CD4-positive, CD25-positive, alpha-beta regulatory T cell (primary cell): Measurements from ENCODE around the gene PRPF40B. TPM values are rescaled to one million over a fixed set of nuclear protein-coding genes. Genes with fewer than 3 reads are reported as not detected.

ENCODE experiments used
- ATAC-seq, 2 donors: fragments of 150-1000 bp; cut with Tn5 transposase; one replicate each; pipeline ENCODE4 v1.10.0; 2021; ENCODE audit warnings: low read depth in 2 of 2, moderate number of reproducible peaks in 2 of 2, moderate library complexity in 1 of 2
- DNase-seq, 3 donors: peaks; one replicate each; pipeline versions ENCODE4 v3.0.0 to v3.0.0-alpha.2; 2012 to 2022; ENCODE audit warnings: mixed read lengths in 1 of 3
- H3K27ac ChIP-seq: one replicate; pipeline ENCODE4 v1.7.0; 2013; ENCODE audit warnings: mild to moderate bottlenecking, low read length; ENCODE audit not compliant: insufficient read depth, poor library complexity, severe bottlenecking
- H3K27me3 ChIP-seq: one replicate; pipeline ENCODE4 v1.7.0; 2013; ENCODE audit warnings: low read length; ENCODE audit not compliant: control insufficient read depth, insufficient read depth
- H3K36me3 ChIP-seq: one replicate; pipeline ENCODE4 v1.7.0; 2013; ENCODE audit warnings: mild to moderate bottlenecking, low read length, moderate library complexity; ENCODE audit not compliant: control insufficient read depth, insufficient read depth
- H3K4me1 ChIP-seq: 2 replicates; pipeline ENCODE4 v1.7.0; 2013; ENCODE audit warnings: mild to moderate bottlenecking, low read length; ENCODE audit not compliant: insufficient read depth, control insufficient read depth, poor library complexity, severe bottlenecking
- H3K4me3 ChIP-seq: one replicate; pipeline ENCODE4 v1.7.0; 2013; ENCODE audit warnings: low read depth, mild to moderate bottlenecking, low read length, moderate library complexity
- H3K9me3 ChIP-seq, 2 experiments: 1 replicate in 1 of 2; 2 replicates in 1 of 2; pipeline ENCODE4 v1.7.0; 2013; ENCODE audit warnings: low read length in 2 of 2, mild to moderate bottlenecking in 1 of 2, moderate library complexity in 1 of 2; ENCODE audit not compliant: control insufficient read depth in 2 of 2
- H3K27ac Mint-ChIP-seq, 3 donors: one replicate each; pipeline ENCODE4 v1.8.0; 2020 to 2022; ENCODE audit warnings: mild to moderate bottlenecking in 3 of 3, mixed read lengths in 3 of 3, moderate library complexity in 2 of 3
- H3K27me3 Mint-ChIP-seq: one replicate; pipeline ENCODE4 v1.8.0; 2022; ENCODE audit warnings: mild to moderate bottlenecking, mixed read lengths
- H3K36me3 Mint-ChIP-seq: one replicate; pipeline ENCODE4 v1.8.0; 2020; ENCODE audit warnings: mixed read lengths
- H3K4me1 Mint-ChIP-seq, 4 donors: one replicate each; pipeline ENCODE4 v1.8.0; 2020 to 2022; ENCODE audit warnings: mixed read lengths in 4 of 4, mild to moderate bottlenecking in 1 of 4
- H3K4me3 Mint-ChIP-seq, 4 donors: one replicate each; pipeline ENCODE4 v1.8.0; 2020 to 2022; ENCODE audit warnings: mild to moderate bottlenecking in 4 of 4, mixed read lengths in 4 of 4, moderate library complexity in 3 of 4
- H3K9me3 Mint-ChIP-seq, 7 donors: one replicate each; pipeline ENCODE4 v1.8.0; 2020 to 2022; ENCODE audit warnings: mixed read lengths in 7 of 7, mild to moderate bottlenecking in 3 of 7, moderate library complexity in 2 of 7
- polyA plus RNA-seq, 4 donors: library from polyadenylated mRNA; unstranded; fragments of 300-500 nt; fragmentation: Illumina TruSeq; gene quantifications; one replicate each; pipeline ENCODE4 v1.2.3, GENCODE V29; 2021
- total RNA-seq: library from RNA; stranded (reverse); gene quantifications from one replicate; pipeline ENCODE4 v1.2.3, GENCODE V29; 2022

The PRPF40B gene
- 6.3 TPM for total RNA-seq
- 1 to 10 TPM in 3 of 4 donors, under 1 TPM in 1; 0.78 to 3.2 (median 1.7) TPM for polyA plus RNA-seq

DNA sequence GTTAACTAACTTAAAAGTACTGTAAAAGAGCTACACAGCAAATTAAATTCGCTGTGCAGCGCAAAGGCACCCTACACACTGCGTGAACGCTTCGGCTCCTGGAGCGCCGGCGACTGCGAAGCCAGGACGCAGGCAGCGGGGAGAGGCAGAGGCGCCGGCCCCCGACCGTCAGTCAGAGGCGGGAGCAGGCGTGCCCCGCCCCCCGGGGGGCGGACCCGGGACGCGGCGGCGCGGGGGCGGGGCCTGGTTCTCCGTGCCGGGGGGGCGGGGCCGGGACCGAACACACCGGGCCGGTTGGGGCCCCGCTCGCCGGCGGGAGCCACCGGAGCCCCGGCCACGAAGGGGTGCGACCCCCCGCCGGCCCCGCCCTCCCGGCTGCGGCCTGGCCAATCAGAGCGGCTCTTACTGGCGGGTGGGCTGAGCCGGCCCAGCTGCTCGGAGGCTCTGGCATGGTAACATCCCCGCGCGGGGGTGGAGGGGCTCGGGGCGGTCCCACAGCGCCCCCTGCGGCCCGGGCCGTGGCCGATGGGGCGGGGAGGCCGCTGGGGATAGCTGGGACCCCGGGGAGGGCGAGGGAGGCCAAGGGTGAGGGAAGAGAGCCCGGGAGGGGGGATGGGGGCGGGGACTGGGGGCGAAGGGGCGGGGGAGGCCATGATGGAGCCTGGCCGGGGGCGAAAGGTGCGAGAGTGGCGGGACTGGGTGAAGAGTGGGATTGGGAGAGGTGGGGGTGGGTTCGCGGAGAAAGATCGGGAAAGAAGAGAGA is at the start of gene PRPF40B:
TSS of gene PRPF40B (plus strand) at position 420 of the 763 bp plus-strand sequence. CDS start at position 450, 30 bp downstream.
- peaks cover 35% of the 10 kb centered on the region for H3K27me3 Mint-ChIP-seq
- H3K27ac Mint-ChIP-seq: peak within 1 kb of the TSS; percentile 85 to 95 (median 92)
- H3K9me3 Mint-ChIP-seq: peaks cover 0 to 1% (median 0%) of the 10 kb centered on the region in 7 donors
- peaks cover 8 to 32% (median 21%) of the 10 kb centered on the region in 4 donors for H3K4me1 Mint-ChIP-seq
- Histone ChIP-seq H3K4me3 (peak within 1 kb of the TSS; percentile 83), H3K27ac (peak within 1 kb of the TSS; percentile 78), H3K36me3 (no peaks in the 10 kb centered on the region), H3K9me3 (no peaks in the 10 kb centered on the region), H3K4me1 (peaks cover 19% of the 10 kb centered on the region), H3K27me3 (peaks cover 11% of the 10 kb centered on the region)
- peak within 1 kb of the TSS; percentile 91 to 96 (median 92) for H3K4me3 Mint-ChIP-seq
- H3K36me3 Mint-ChIP-seq: no peaks in the 10 kb centered on the region
- DNase-seq: peak; percentile 80 to 87 (median 86)
- peak; percentile 76 to 79 for ATAC-seq

DNA sequence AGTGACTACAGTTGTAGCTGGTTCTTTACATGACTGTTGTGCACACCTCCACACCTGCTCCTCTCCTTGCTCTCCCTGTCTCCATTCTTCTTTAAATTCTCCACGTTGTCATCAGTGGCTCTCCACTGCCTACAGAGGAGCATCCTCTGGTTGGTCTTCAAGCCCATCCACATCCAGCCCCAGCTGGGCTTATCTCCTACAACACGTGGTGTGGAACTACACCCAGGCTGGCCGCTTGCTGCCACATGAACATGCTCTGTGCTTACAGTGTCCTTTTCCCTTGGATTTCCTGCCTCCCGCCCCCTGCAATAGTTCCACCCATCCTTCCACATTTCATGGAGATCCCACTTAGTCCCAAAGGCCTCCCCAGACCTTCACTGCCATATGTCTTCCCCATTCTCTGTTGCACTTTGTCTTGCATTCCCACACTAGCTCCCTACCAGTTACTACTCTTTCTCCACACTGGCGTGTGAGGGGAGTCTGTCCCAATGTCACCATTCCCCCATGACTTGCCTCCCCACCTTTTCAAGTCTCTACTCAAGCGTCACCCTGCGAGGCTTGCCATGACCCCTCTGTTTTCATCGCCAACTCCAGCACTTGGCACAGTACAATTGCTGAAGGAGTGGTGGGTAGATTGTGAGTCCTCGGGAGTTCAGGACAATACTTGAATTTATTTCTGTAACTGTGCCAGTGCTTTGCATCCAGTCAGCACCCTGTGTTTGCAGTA is 45.6 kb upstream of the PRPF40B start:
- no peaks in the 10 kb centered on the region for H3K4me1 ChIP-seq
- H3K4me3 ChIP-seq: no peak overlapping the region
- H3K9me3 ChIP-seq: no peaks in the 10 kb centered on the region
- H3K27me3 ChIP-seq: no peaks in the 10 kb centered on the region
- no peak overlapping the region for H3K4me3 Mint-ChIP-seq
- H3K36me3 ChIP-seq: no peaks in the 10 kb centered on the region
- H3K27me3 Mint-ChIP-seq: no peaks in the 10 kb centered on the region
- DNase-seq (no peak), ATAC-seq (no peak)
- no peaks in the 10 kb centered on the region for H3K9me3 Mint-ChIP-seq
- peaks cover 9 to 22% (median 15%) of the 10 kb centered on the region in 4 donors for H3K4me1 Mint-ChIP-seq
- H3K27ac Mint-ChIP-seq: no peak overlapping the region
- no peak overlapping the region for H3K27ac ChIP-seq
- peaks cover 19% of the 10 kb centered on the region for H3K36me3 Mint-ChIP-seq

DNA sequence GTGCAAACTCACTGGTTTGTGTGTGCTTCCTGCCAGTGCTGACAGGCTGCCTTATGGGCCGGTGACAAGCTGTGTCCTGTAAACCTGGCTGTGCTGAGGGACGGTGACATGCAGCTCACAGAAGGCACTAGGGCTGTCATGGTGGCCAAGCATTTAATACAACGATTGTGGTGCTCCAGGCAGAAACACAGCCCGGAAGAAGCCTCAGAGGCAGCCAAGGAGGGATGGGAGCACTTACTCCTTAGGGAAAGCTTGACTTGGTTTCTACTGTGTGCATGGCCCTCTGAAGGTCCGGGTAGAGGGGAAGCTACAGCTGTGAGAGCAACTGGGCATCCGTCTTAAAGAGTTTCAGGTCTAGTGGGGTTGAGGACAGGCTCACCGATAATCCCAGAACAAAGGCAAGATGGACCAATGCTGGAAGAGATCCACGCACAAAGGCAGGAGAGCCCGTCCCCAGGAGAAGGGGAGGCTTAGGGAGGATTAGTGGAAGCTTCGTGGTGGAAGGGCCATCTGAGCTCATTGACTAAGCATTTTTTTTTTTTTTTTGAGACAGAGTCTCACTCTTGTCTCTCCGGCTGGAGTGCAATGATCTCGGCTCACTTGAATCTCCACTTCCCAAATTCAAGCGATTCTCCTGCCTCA is 44.8 kb upstream of the PRPF40B start:
- H3K27me3 ChIP-seq: no peaks in the 10 kb centered on the region
- H3K4me3 ChIP-seq: no peak overlapping the region
- DNase-seq: no peak
- Mint-ChIP-seq H3K4me3 (no peak overlapping the region), H3K36me3 (peaks cover 21% of the 10 kb centered on the region), H3K9me3 (no peaks in the 10 kb centered on the region), H3K27me3 (no peaks in the 10 kb centered on the region), H3K27ac (no peak overlapping the region), H3K4me1 (peaks cover 9 to 21% (median 16%) of the 10 kb centered on the region in 4 donors)
- H3K9me3 ChIP-seq: no peaks in the 10 kb centered on the region
- no peak for ATAC-seq
- no peak overlapping the region for H3K27ac ChIP-seq
- H3K36me3 ChIP-seq: no peaks in the 10 kb centered on the region
- no peaks in the 10 kb centered on the region for H3K4me1 ChIP-seq

DNA sequence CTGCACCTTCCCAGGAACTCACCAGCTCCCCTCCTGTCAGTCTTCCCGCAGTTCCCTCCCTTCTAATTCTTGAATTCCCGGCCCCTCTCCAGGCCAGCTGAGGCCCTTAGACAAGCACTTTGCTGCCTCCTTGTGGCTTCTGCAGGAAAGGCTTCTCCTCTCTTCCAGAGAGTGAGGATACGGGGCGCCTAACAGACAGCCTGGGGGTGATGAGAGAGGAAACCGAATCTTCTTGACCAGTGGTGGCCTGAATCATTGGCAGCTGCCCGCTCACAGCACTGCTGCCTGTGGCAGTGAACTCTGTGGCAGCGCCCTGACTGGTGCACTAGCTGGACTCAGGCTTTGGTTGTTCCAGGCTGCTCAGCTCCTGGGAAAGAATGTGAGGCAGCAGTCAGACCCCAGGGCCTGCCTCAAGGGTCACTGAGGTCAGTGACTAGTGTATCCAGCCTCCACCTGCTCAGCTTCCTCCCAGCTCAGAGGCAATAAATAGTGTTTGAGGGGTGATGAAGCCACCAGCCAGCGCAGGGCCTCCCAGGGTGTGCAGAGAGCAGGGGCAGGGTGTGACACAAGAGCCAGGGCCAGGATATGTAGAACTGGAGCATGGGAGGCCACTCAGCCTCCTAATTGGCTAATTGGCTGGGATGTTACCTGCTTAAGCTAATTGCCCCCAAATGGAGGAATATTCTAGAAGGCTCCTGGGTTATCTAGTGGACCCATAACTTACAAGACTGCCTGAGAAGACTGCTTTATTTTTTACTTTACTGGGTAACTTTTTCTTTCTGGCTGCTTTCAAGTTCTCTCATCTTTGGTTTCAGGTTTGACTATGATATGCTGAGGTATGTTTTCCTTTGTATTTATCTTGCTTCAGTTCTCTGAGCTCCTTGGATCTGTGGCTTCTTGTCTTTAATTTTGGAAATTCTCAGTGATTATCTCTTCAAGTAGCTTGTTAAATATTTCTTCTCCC is 42.5 kb upstream of the PRPF40B start:
- ATAC-seq (peak; percentile 52 to 53), DNase-seq (peak; percentile 21 to 60 (median 35))
- no peak overlapping the region for H3K4me3 Mint-ChIP-seq
- H3K27me3 Mint-ChIP-seq: no peaks in the 10 kb centered on the region
- H3K36me3 Mint-ChIP-seq: peaks cover 31% of the 10 kb centered on the region
- no peaks in the 10 kb centered on the region for H3K9me3 Mint-ChIP-seq
- Histone ChIP-seq H3K27ac (no peak overlapping the region), H3K4me3 (no peak overlapping the region), H3K4me1 (no peaks in the 10 kb centered on the region), H3K36me3 (peaks cover 9% of the 10 kb centered on the region), H3K9me3 (no peaks in the 10 kb centered on the region), H3K27me3 (no peaks in the 10 kb centered on the region)
- no peak overlapping the region for H3K27ac Mint-ChIP-seq
- peaks cover 11 to 23% (median 16%) of the 10 kb centered on the region in 4 donors for H3K4me1 Mint-ChIP-seq

DNA sequence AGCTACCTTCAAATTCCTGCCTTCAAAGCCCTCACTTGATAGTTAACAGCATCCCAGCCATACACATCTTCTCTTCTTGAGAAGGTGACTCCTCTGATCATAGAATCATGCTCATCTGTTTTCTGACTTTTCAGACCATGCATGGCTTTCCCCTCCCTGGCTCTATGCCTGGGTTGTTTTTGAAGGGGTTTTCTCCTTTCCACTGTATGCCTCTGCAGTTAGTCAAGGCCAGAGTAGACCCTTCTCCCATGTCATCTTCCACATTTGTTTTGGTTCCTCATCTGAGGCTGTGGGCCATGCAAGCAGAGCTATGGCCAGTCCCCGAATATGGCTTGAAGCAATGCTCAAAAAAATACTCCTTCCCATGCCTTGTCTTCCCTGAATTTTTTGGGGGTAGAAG is 41.2 kb upstream of the PRPF40B start:
- Mint-ChIP-seq H3K4me1 (peaks cover 12 to 19% (median 15%) of the 10 kb centered on the region in 4 donors), H3K4me3 (no peak overlapping the region), H3K36me3 (peaks cover 33% of the 10 kb centered on the region), H3K9me3 (no peaks in the 10 kb centered on the region), H3K27ac (peak overlapping the region in 1 of 3 donors; percentile 6), H3K27me3 (no peaks in the 10 kb centered on the region)
- DNase-seq (no peak), ATAC-seq (no peak)
- Histone ChIP-seq H3K27ac (no peak overlapping the region), H3K27me3 (no peaks in the 10 kb centered on the region), H3K4me1 (no peaks in the 10 kb centered on the region), H3K4me3 (no peak overlapping the region), H3K36me3 (peaks cover 9% of the 10 kb centered on the region), H3K9me3 (no peaks in the 10 kb centered on the region)

DNA sequence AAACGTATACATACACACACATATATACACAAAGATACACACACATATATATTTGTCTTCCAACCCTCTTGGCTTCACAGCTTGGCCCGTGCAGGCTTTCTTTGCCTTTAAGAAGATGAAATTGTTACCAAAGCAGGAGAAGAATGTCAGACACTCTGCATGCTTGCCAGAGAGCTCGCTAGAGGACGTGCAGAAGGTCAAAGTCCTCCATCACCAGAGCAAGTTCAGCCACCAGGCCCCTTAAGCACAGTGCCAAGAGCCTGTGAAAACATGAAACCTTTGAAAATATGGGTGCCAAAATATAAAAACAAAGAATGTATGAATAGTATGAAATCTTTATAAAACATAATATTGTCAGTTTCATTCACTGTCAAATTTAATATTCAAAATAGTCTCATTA is 40.5 kb upstream of the PRPF40B start:
- peaks cover 9% of the 10 kb centered on the region for H3K36me3 ChIP-seq
- DNase-seq (no peak), ATAC-seq (no peak)
- no peak overlapping the region for H3K27ac ChIP-seq
- H3K27ac Mint-ChIP-seq: peak overlapping the region in 1 of 3 donors; percentile 6
- no peaks in the 10 kb centered on the region for H3K27me3 ChIP-seq
- no peaks in the 10 kb centered on the region for H3K9me3 Mint-ChIP-seq
- H3K4me1 ChIP-seq: no peaks in the 10 kb centered on the region
- no peaks in the 10 kb centered on the region for H3K27me3 Mint-ChIP-seq
- peaks cover 28% of the 10 kb centered on the region for H3K36me3 Mint-ChIP-seq
- no peaks in the 10 kb centered on the region for H3K9me3 ChIP-seq
- H3K4me3 ChIP-seq: no peak overlapping the region
- no peak overlapping the region for H3K4me3 Mint-ChIP-seq
- H3K4me1 Mint-ChIP-seq: peaks cover 11 to 17% (median 13%) of the 10 kb centered on the region in 4 donors
